Renal pelvis (tissue), 4 donors: ENCODE measurements around the gene PIPOX. TPM values are rescaled to one million over a fixed set of nuclear protein-coding genes. Genes with fewer than 3 reads are reported as not detected.

ENCODE experiments used
- DNase-seq: peaks from one replicate; pipeline ENCODE4 v3.0.0-alpha.2; 2013
- polyA plus RNA-seq, 3 donors: library from polyadenylated mRNA; unstranded; fragments of 120-200 nt; gene quantifications; one replicate each; pipeline ENCODE4 v1.2.1, GENCODE V29; 2013; ENCODE audit not compliant: insufficient read length in 3 of 3

Gene PIPOX
- polyA plus RNA-seq, 3 donors: 8.9 to 11.9 (median 11.0) TPM

- DNase-seq: no peak
These were observed 52.5 kb downstream of the PIPOX start for GRCh38 chr17:29095439-29095838.

DNA sequence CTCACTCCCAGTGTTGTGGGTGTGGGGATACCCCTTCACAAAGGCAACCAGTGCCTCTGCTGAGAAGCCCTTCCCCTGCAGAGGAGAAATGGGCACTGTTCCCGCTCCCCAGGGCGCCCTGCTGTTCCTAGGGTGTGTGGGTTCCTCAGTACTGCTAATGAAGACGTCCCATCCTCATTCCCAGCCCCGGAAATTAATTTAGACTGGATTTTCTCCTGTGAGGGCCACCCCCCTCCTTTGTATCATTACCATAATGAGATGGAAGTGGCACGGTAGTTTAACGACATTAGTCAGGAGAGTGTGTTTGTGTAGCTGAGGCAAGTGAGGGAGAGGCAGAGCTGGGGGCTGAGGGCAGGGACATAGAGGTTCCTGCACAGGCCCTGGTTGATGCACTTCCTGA lies 53.2 kb downstream of the PIPOX start:
- no peak for DNase-seq

DNA sequence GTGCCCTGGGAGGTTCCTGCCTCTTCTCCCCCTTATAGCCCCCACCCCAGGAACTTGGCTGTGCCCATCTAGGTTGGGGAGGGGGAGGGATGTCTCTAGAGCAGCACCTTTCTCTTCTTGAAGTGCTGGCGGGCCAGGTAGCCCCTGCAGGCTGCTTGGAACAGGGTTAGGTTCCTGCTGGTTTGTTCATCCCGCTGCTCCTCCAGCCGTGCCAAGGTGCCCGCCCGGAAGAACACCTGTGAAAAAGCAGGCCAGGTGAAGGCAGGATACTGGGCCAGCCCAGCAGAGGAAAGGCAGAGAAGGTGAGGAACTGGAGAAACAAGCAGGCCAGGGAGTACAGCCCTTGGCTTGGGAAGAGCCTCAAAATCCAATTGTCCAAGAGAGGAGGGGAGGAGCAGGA lies 56.6 kb downstream of the PIPOX start:
- DNase-seq: no peak

DNA sequence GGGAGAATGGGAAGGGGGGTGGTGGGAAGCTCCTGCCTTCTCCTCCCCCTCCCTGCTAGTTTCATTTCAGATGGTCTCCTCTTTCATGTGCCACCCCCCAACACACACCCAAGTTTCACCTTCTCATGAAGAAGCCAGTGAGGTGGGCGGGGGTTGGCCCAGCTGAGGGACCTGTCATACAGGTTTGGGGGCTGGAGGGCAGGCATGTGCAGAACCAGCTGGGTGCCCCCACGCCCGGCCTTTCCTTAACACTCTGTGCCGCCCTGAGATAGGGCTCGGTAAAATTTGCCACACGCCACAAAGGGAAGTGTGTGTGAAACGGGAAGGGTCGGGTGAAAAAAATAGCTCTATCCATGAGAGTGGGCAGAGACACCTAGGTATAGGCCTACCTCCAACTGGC lies 57.4 kb downstream of the PIPOX start:
- DNase-seq: no peak

- DNase-seq: no peak
These were observed 59.1 kb downstream of the PIPOX start for GRCh38 chr17:29102046-29102445.

DNA sequence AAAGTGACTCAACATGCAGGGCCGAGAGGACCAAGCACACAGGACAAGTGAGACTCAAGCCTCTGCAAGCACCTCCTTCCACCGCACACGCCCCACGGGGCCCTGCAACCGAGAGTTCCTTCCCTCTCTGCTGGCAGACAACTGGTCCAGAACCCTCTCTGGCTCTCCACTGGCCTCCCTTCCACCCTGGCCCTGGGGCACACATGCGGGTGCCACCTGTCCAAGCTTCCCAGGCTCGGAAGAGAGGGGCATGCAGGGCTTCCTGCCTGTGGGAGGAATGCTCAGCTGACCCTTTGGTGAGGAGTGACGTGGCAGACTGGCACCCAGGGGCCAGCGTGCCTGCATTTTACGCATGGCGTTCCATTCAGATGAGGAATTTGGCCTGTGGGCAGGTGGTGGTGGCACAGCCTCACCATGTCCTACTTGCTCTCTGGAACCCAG lies 59.8 kb downstream of the PIPOX start:
- no peak for DNase-seq

- no peak for DNase-seq
These were observed 60.4 kb downstream of the PIPOX start for GRCh38 chr17:29103341-29103740.

Other genes starting within 250 kb of the PIPOX start
- 10 to 100 TPM; 21.8 to 23.6 (median 22.8) TPM for gene FAM222B, start 200.4 kb upstream of the PIPOX start, polyA plus RNA-seq
- gene ERAL1, start 188.1 kb upstream of the PIPOX start, polyA plus RNA-seq: 10 to 100 TPM; 69.8 to 74.2 (median 74.1) TPM
- gene FLOT2, start 145.4 kb upstream of the PIPOX start, polyA plus RNA-seq: 100 to 1,000 TPM in 1 of 3 donors, 10 to 100 TPM in 2; 93.4 to 108 (median 95.7) TPM
- 10 to 100 TPM; 16.0 to 18.7 (median 17.5) TPM for gene DHRS13, start 140.1 kb upstream of the PIPOX start, polyA plus RNA-seq
- gene PHF12, start 91.6 kb upstream of the PIPOX start, polyA plus RNA-seq: 10 to 100 TPM; 55.0 to 61.1 (median 58.0) TPM
- under 1 TPM; 0.22 to 0.49 (median 0.48) TPM for gene SEZ6, start 37.1 kb upstream of the PIPOX start, polyA plus RNA-seq
- gene MYO18A, start 137.3 kb downstream of the PIPOX start, polyA plus RNA-seq: 10 to 100 TPM; 43.0 to 44.7 (median 44.2) TPM
- not detected for gene CRYBA1, start 203.7 kb downstream of the PIPOX start, polyA plus RNA-seq